HCT116 (cell line): Measurements from ENCODE around the gene CMIP. TPM values are rescaled to one million over a fixed set of nuclear protein-coding genes. Genes with fewer than 3 reads are reported as not detected.

ENCODE experiments used
- ATAC-seq: fragments of 200-7000 bp; cut with Tn5 transposase; 2 replicates; pipeline ENCODE4 v1.9.1; 2020; ENCODE audit warnings: mild to moderate bottlenecking, moderate library complexity
- BruUV-seq: library from RNA; stranded (reverse); fragments of 400-500 nt; replicated peaks from 2 replicates; lab custom pipeline; 2021; lab: Mats Ljungman, UMichigan
- CTCF ChIA-PET: fragments of 300-600 bp; sonication (Branson Sonifier 250); formaldehyde crosslinking; loops from one replicate; lab custom pipeline; 2021; ENCODE audit warnings: antibody characterized with exemption; lab: Charles Lee
- POLR2A ChIA-PET: fragments of 300-600, 350-600 bp; sonication (Branson Sonifier 250); formaldehyde crosslinking; loops from one replicate; lab custom pipeline; 2021; ENCODE audit warnings: antibody characterized with exemption; lab: Charles Lee
- RAD21 ChIA-PET, 2 experiments: fragments of 300-600 bp; sonication (Branson Sonifier 250); formaldehyde crosslinking; loops; one replicate each; lab custom pipeline; 2023; ENCODE audit warnings: low total read pairs in 2 of 2; ENCODE audit not compliant: uncharacterized antibody in 2 of 2, unreplicated experiment in 2 of 2, low non-redundant PET in 1 of 2; lab: Charles Lee
- DNase-seq: peaks from one replicate; pipeline ENCODE4 v3.0.0-alpha.2; 2010; ENCODE audit warnings: low read depth, low spot score
- H2AFZ ChIP-seq: fragments of 200-600 bp; shearing (Covaris generic), sonication (generic); 2 replicates; pipeline ENCODE4 v1.6.1; 2017; ENCODE audit warnings: low read depth, mixed run types, mixed read lengths, antibody characterized with exemption, low read length; ENCODE audit not compliant: poor library complexity, severe bottlenecking
- H3K27ac ChIP-seq: 2 replicates; pipeline ENCODE4 v1.5.1; 2012; ENCODE audit warnings: low read depth, low read length
- H3K27me3 ChIP-seq: fragments of 200-600 bp; sonication (generic); 2 replicates; pipeline ENCODE4 v1.6.1; 2016; ENCODE audit warnings: mixed run types, low read length, mixed read lengths; ENCODE audit not compliant: insufficient read depth
- H3K36me3 ChIP-seq, 2 experiments: fragments of 200-500 bp in 1 of 2; fragments of 200-600 bp in 1 of 2; sonication (Bioruptor generic) in 1 of 2; sonication (generic) in 1 of 2; 2 replicates each; pipeline versions ENCODE4 v1.5.1 to v1.6.1; 2014 to 2016; ENCODE audit warnings: low read length in 2 of 2, inconsistent platforms in 1 of 2, mixed read lengths in 1 of 2, mixed run types in 1 of 2; ENCODE audit not compliant: insufficient read depth in 2 of 2, control insufficient read depth in 1 of 2
- H3K4me1 ChIP-seq, 2 experiments: fragments of 200-600 bp in 1 of 2; sonication (generic) in 1 of 2; 2 replicates each; pipeline versions ENCODE4 v1.5.1 to v1.6.1; 2012 to 2017; ENCODE audit warnings: low read length in 2 of 2, inconsistent platforms in 1 of 2, mild to moderate bottlenecking in 1 of 2, mixed read lengths in 1 of 2, mixed run types in 1 of 2, moderate library complexity in 1 of 2; ENCODE audit not compliant: insufficient read depth in 2 of 2, control insufficient read depth in 1 of 2
- H3K4me2 ChIP-seq: fragments of 200-600 bp; sonication (generic); 2 replicates; pipeline ENCODE4 v1.6.1; 2017; ENCODE audit warnings: mixed run types, low read length, mixed read lengths
- H3K4me3 ChIP-seq, 2 experiments: fragments of 200-600 bp in 1 of 2; sonication (generic) in 1 of 2; replicated peaks in 1 of 2; 2 replicates each; pipeline ENCODE4 v1.5.1; 2011 to 2016; ENCODE audit warnings: low read length in 2 of 2, control low read depth in 1 of 2, low read depth in 1 of 2, mild to moderate bottlenecking in 1 of 2, mixed read lengths in 1 of 2, mixed run types in 1 of 2
- H3K79me2 ChIP-seq: fragments of 200-600 bp; sonication (generic); 2 replicates; pipeline ENCODE4 v1.6.1; 2017; ENCODE audit warnings: mild to moderate bottlenecking, mixed run types, low read length, moderate library complexity, mixed read lengths; ENCODE audit not compliant: insufficient read depth
- H3K9ac ChIP-seq: fragments of 200-600 bp; sonication (generic); 2 replicates; pipeline ENCODE4 v1.6.1; 2016; ENCODE audit warnings: low read length, mixed read lengths
- H3K9me2 ChIP-seq: fragments of 200-600 bp; sonication (generic), shearing (Covaris generic); 2 replicates; pipeline ENCODE4 v1.6.1; 2017; ENCODE audit warnings: mixed run types, mild to moderate bottlenecking, moderate library complexity; ENCODE audit not compliant: insufficient read depth
- H3K9me3 ChIP-seq, 2 experiments: fragments of 200-500 bp in 1 of 2; fragments of 200-600 bp in 1 of 2; sonication (Bioruptor generic) in 1 of 2; sonication (generic) in 1 of 2; 2 replicates each; pipeline ENCODE4 v1.6.1; 2014 to 2017; ENCODE audit warnings: low read length in 2 of 2, mixed read lengths in 2 of 2, inconsistent platforms in 1 of 2, low read depth in 1 of 2, mild to moderate bottlenecking in 1 of 2, mixed run types in 1 of 2, moderate library complexity in 1 of 2; ENCODE audit not compliant: control insufficient read depth in 1 of 2, insufficient read depth in 1 of 2
- H4K20me1 ChIP-seq: fragments of 200-600 bp; sonication (generic), shearing (Covaris generic); 2 replicates; pipeline ENCODE4 v1.6.1; 2017; ENCODE audit warnings: mixed run types, mild to moderate bottlenecking, moderate library complexity; ENCODE audit not compliant: insufficient read depth
- ATF3 ChIP-seq: IDR thresholded peaks from 2 replicates; pipeline ENCODE4 v1.6.1; 2012
- CEBPB ChIP-seq: IDR thresholded peaks from 2 replicates; pipeline ENCODE4 v1.6.1; 2012; ENCODE audit warnings: low read depth
- EGR1 ChIP-seq: IDR thresholded peaks from 2 replicates; pipeline ENCODE4 v1.6.1; 2012; ENCODE audit warnings: low read depth
- FOSL1 ChIP-seq: IDR thresholded peaks from 2 replicates; pipeline ENCODE4 v1.6.1; 2012; ENCODE audit warnings: low read depth
- MAX ChIP-seq: IDR thresholded peaks from 2 replicates; pipeline ENCODE4 v1.6.1; 2012
- POLR2AphosphoS5 ChIP-seq: IDR thresholded peaks from 2 replicates; pipeline ENCODE4 v1.6.1; 2011; ENCODE audit warnings: mild to moderate bottlenecking, low read depth, low read length, moderate library complexity
- RAD21 ChIP-seq: IDR thresholded peaks from 2 replicates; pipeline ENCODE4 v1.6.1; 2012; ENCODE audit warnings: low read depth, mild to moderate bottlenecking
- SP1 ChIP-seq: IDR thresholded peaks from 2 replicates; pipeline ENCODE4 v1.6.1; 2012; ENCODE audit warnings: low read depth
- SRF ChIP-seq: IDR thresholded peaks from 2 replicates; pipeline ENCODE4 v1.6.1; 2012; ENCODE audit warnings: low read depth
- intact Hi-C: fragments of 100-400 bp; cut with micrococcal nuclease; formaldehyde crosslinking; loops from 2 replicates; pipeline ENCODE4 v1.10.0; 2022
- total RNA-seq: library from RNA; stranded (reverse); gene quantifications from one replicate; pipeline ENCODE4 v1.2.1, GENCODE V29; 2021; ENCODE audit not compliant: unreplicated experiment

The CMIP gene
- total RNA-seq, 1 experiment from 2014 or later: 64.6 TPM

- Histone ChIP-seq H3K9me2 (no peaks in the 10 kb centered on the region), H4K20me1 (peaks cover 10% of the 10 kb centered on the region; the same call in 1 of the 2 replicates), H3K4me2 (no peak overlapping the region), H2AFZ (no peak overlapping the region), H3K27ac (no peak overlapping the region), H3K9ac (no peak overlapping the region), H3K4me3 (no peak overlapping the region), H3K79me2 (peaks cover 94% of the 10 kb centered on the region), H3K4me1 (peaks cover 0 to 21% of the 10 kb centered on the region in 2 experiments; a peak in 2 of 4 replicates), H3K36me3 (no peaks in the 10 kb centered on the region), H3K27me3 (no peaks in the 10 kb centered on the region), H3K9me3 (no peaks in the 10 kb centered on the region)
- DNase-seq: no peak
- POLR2A ChIA-PET: no interaction called here
- no TSS peak for BruUV-seq
- intact Hi-C loops: no loop called here
- RAD21 ChIA-PET: no interaction called here
- CTCF ChIA-PET: no interaction called here
- TF ChIP-seq SP1: no peak
- no peak for TF ChIP-seq POLR2AphosphoS5
- TF ChIP-seq SRF: no peak
- TF ChIP-seq MAX: no peak
- no peak for TF ChIP-seq RAD21
- TF ChIP-seq ATF3: no peak
- TF ChIP-seq CEBPB: no peak
- TF ChIP-seq FOSL1: no peak
- ATAC-seq: no peak
These were observed 99.0 kb downstream of the CMIP start for GRCh38 chr16:81543571-81543970.

GRCh38 chr16:81544261-81544660 is 99.7 kb downstream of the CMIP start:
- no peaks in the 10 kb centered on the region for H3K9me3 ChIP-seq
- H2AFZ ChIP-seq: no peak overlapping the region
- no peaks in the 10 kb centered on the region for H3K27me3 ChIP-seq
- peaks cover 94% of the 10 kb centered on the region for H3K79me2 ChIP-seq
- no peak overlapping the region for H3K4me3 ChIP-seq
- no TSS peak for BruUV-seq
- POLR2A ChIA-PET: no interaction called here
- intact Hi-C loops: no loop called here
- peaks cover 0 to 25% of the 10 kb centered on the region in 2 experiments; a peak in 2 of 4 replicates for H3K4me1 ChIP-seq
- no peak for TF ChIP-seq EGR1
- ATAC-seq: no peak
- CTCF ChIA-PET: no interaction called here
- no peak overlapping the region for H3K27ac ChIP-seq
- no peak overlapping the region for H3K9ac ChIP-seq
- no peak overlapping the region for H3K4me2 ChIP-seq
- H4K20me1 ChIP-seq: peaks cover 10% of the 10 kb centered on the region; the same call in 1 of the 2 replicates
- no peaks in the 10 kb centered on the region for H3K9me2 ChIP-seq
- RAD21 ChIA-PET: no interaction called here
- H3K36me3 ChIP-seq: no peaks in the 10 kb centered on the region
- DNase-seq: no peak
